CD4-positive, alpha-beta T cell treated with Interleukin-4 for 4 hours (primary cell): ENCODE measurements around the gene DHX35.

Source experiments
- DNase-seq: peaks from one replicate; pipeline ENCODE4 v3.0.0-alpha.2; 2020

DHX35 gene

GRCh38 chr20:39032997-39033396 is 70.9 kb downstream of the DHX35 start:
- no peak for DNase-seq

GRCh38 chr20:39036011-39036410 is 73.9 kb downstream of the DHX35 start:
- no peak for DNase-seq

GRCh38 chr20:39036851-39037250 is 74.7 kb downstream of the DHX35 start:
- DNase-seq, result no peak

GRCh38 chr20:39038047-39038446 is 75.9 kb downstream of the DHX35 start:
- DNase-seq, result no peak

GRCh38 chr20:39038495-39038894 is 76.4 kb downstream of the DHX35 start:
- DNase-seq, result no peak

GRCh38 chr20:39039261-39039660 is 77.1 kb downstream of the DHX35 start:
- DNase-seq, result no peak

- DNase-seq, result no peak
These were observed 78.0 kb downstream of the DHX35 start for GRCh38 chr20:39040116-39040515.

GRCh38 chr20:39041067-39041466 is 78.9 kb downstream of the DHX35 start:
- no peak for DNase-seq

GRCh38 chr20:39042279-39043150 is 80.4 kb downstream of the DHX35 start:
- DNase-seq, result no peak

- DNase-seq, result no peak
These were observed 82.4 kb downstream of the DHX35 start for GRCh38 chr20:39044501-39044900.

GRCh38 chr20:39045676-39046075 is 83.5 kb downstream of the DHX35 start:
- no peak for DNase-seq

GRCh38 chr20:39047417-39047985 is 85.4 kb downstream of the DHX35 start:
- DNase-seq, result no peak

GRCh38 chr20:39048000-39048696 is 86.0 kb downstream of the DHX35 start:
- DNase-seq, result peak; percentile 68

- no peak for DNase-seq
These were observed 87.0 kb downstream of the DHX35 start for GRCh38 chr20:39049148-39049547.

GRCh38 chr20:39049684-39050554 is 87.8 kb downstream of the DHX35 start:
- peak; percentile 72 for DNase-seq

GRCh38 chr20:39050555-39050902 is 88.4 kb downstream of the DHX35 start:
- DNase-seq, result no peak

GRCh38 chr20:39052676-39053075 is 90.5 kb downstream of the DHX35 start:
- DNase-seq, result no peak

- DNase-seq, result no peak
These were observed 95.0 kb downstream of the DHX35 start for GRCh38 chr20:39057143-39057542.

GRCh38 chr20:39057911-39058310 is 95.8 kb downstream of the DHX35 start:
- DNase-seq, result no peak

- no peak for DNase-seq
These were observed 96.9 kb downstream of the DHX35 start for GRCh38 chr20:39059036-39059435.

GRCh38 chr20:39066471-39067242 is 104.5 kb downstream of the DHX35 start:
- DNase-seq, result no peak

- no peak for DNase-seq
These were observed 105.5 kb downstream of the DHX35 start for GRCh38 chr20:39067526-39068216.
